Cerebellar nuclear complex (tissue), 1 donor: ENCODE results near the gene PDE4B.

Experiments used
- DNase-seq, 2 experiments: peaks; one replicate each; lab custom pipeline; 2025; lab: John Stamatoyannopoulos, UW

Gene PDE4B

GRCh38 chr1:66182551-66183178 is 390.0 kb downstream of the PDE4B start:
- DNase-seq: no peak

- DNase-seq: no peak
These were observed 390.7 kb downstream of the PDE4B start for GRCh38 chr1:66183400-66183799.

- DNase-seq: no peak
These were observed 404.4 kb downstream of the PDE4B start for GRCh38 chr1:66197120-66197519.

- no peak for DNase-seq
These were observed 405.1 kb downstream of the PDE4B start for GRCh38 chr1:66197785-66198184.

- DNase-seq: no peak
These were observed 414.0 kb downstream of the PDE4B start for GRCh38 chr1:66206563-66207144.

- DNase-seq: no peak
These were observed 414.8 kb downstream of the PDE4B start for GRCh38 chr1:66207484-66207883.

- DNase-seq: no peak
These were observed 415.9 kb downstream of the PDE4B start for GRCh38 chr1:66208632-66209031.

GRCh38 chr1:66210635-66211244 is 418.0 kb downstream of the PDE4B start:
- DNase-seq: no peak

GRCh38 chr1:66211521-66211920 is 418.8 kb downstream of the PDE4B start:
- no peak for DNase-seq

GRCh38 chr1:66213491-66213890 is 420.8 kb downstream of the PDE4B start:
- no peak for DNase-seq

- DNase-seq: no peak
These were observed 422.2 kb downstream of the PDE4B start for GRCh38 chr1:66214901-66215300.

- no peak for DNase-seq
These were observed 424.3 kb downstream of the PDE4B start for GRCh38 chr1:66217021-66217420.

GRCh38 chr1:66217561-66217960 is 424.9 kb downstream of the PDE4B start:
- no peak for DNase-seq

GRCh38 chr1:66220477-66220876 is 427.8 kb downstream of the PDE4B start:
- DNase-seq: no peak

GRCh38 chr1:66223681-66224080 is 431.0 kb downstream of the PDE4B start:
- DNase-seq: no peak

- no peak for DNase-seq
These were observed 434.3 kb downstream of the PDE4B start for GRCh38 chr1:66226985-66227384.

- DNase-seq: no peak
These were observed 435.3 kb downstream of the PDE4B start for GRCh38 chr1:66227966-66228365.

GRCh38 chr1:66231217-66231616 is 438.5 kb downstream of the PDE4B start:
- no peak for DNase-seq

GRCh38 chr1:66231681-66232463 is 439.2 kb downstream of the PDE4B start:
- DNase-seq: no peak

- DNase-seq: no peak
These were observed 444.3 kb downstream of the PDE4B start for GRCh38 chr1:66237042-66237441.

GRCh38 chr1:66237722-66238479 is 445.2 kb downstream of the PDE4B start:
- DNase-seq: no peak

GRCh38 chr1:66239834-66240233 is 447.1 kb downstream of the PDE4B start:
- DNase-seq: no peak
